ENCODE results near the gene BMX.

The BMX gene

DNA sequence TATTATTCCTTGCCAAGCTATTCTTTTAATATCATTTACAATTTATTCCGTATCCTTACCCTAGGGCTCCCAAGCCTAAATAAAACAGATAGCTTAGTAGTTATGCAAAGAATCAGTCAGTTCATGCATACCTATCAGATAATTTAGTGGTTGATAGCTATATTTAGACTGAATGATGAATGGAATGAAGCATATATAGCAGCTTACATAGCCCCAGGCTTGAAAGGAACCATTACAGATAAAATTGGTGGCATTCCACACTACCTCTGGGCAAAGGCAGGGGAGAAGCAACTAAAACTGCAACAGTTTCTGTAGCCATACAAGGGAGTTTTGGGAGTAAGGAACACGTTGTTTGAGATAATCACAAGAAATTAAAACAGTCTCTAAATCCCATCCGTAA lies 97.4 kb downstream of the BMX start:
- DNase-seq: no peak
- H3K27me3 ChIP-seq (ENCODE audit: insufficient read depth, low read depth, severe bottlenecking): peaks cover 59% of the 10 kb centered on the region
- TF ChIP-seq, protein P1, sequence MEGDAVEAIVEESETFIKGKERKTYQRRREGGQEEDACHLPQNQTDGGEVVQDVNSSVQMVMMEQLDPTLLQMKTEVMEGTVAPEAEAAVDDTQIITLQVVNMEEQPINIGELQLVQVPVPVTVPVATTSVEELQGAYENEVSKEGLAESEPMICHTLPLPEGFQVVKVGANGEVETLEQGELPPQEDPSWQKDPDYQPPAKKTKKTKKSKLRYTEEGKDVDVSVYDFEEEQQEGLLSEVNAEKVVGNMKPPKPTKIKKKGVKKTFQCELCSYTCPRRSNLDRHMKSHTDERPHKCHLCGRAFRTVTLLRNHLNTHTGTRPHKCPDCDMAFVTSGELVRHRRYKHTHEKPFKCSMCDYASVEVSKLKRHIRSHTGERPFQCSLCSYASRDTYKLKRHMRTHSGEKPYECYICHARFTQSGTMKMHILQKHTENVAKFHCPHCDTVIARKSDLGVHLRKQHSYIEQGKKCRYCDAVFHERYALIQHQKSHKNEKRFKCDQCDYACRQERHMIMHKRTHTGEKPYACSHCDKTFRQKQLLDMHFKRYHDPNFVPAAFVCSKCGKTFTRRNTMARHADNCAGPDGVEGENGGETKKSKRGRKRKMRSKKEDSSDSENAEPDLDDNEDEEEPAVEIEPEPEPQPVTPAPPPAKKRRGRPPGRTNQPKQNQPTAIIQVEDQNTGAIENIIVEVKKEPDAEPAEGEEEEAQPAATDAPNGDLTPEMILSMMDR (IDR thresholded peaks at IDR 0.05; ENCODE audit: low read depth, low read length): no peak
- H3K9me3 ChIP-seq (ENCODE audit: severe bottlenecking): no peaks in the 10 kb centered on the region
- H3K4me3 ChIP-seq (ENCODE audit: low read depth, low read length): no peak overlapping the region
- no peaks in the 10 kb centered on the region for H3K36me3 ChIP-seq
- H3K27ac ChIP-seq: no peak overlapping the region

DNA sequence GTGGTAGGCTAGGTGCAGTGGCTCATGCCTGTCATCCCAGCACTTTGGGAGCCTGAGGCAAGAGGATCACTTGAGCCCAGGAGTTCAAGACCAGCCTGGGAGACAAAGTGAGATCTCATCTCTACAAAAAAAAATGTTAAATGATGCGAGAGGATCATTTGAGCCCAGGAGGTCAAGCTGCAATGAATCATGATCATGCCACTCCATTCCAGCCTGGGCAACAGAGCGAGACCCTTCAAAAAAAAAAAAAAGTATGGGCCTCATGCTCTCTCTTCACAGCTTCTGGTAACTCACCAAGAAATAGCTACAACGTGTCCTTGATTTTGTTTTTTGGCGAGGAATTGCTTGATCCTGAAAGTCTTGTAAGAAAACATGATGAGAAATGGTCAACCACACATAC lies 98.9 kb downstream of the BMX start:
- TF ChIP-seq, protein P1 (IDR thresholded peaks at IDR 0.05; ENCODE audit: low read depth, low read length): no peak
- Histone ChIP-seq H3K27me3 (ENCODE audit: insufficient read depth, low read depth, severe bottlenecking) (peaks cover 57% of the 10 kb centered on the region), H3K27ac (no peak overlapping the region), H3K9me3 (ENCODE audit: severe bottlenecking) (no peaks in the 10 kb centered on the region), H3K36me3 (no peaks in the 10 kb centered on the region), H3K4me3 (ENCODE audit: low read depth, low read length) (no peak overlapping the region)
- no peak for DNase-seq

DNA sequence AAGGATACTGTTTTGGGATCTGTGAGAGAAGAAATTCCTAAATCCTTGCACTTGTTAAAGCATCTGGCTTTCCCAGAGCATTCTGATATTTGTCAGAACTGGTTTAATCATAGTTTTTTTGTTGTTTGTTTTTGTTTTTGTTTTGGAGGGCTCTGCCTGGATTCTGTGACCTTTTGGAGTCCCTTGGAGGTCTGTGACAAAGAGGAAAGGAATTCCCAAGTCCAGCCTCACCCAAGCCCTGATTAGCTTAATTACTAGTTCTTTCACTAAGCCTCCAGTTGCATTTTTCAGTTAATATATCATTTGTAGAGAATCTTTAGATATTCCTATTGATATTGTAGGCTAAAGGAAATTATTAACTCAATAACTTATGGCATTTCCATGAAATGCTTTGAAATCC lies 99.4 kb downstream of the BMX start:
- TF ChIP-seq, protein P1 (IDR thresholded peaks at IDR 0.05; ENCODE audit: low read depth, low read length): no peak
- no peak overlapping the region for H3K27ac ChIP-seq
- peaks cover 57% of the 10 kb centered on the region for H3K27me3 ChIP-seq (ENCODE audit: insufficient read depth, low read depth, severe bottlenecking)
- H3K36me3 ChIP-seq: no peaks in the 10 kb centered on the region
- no peak for DNase-seq
- no peak overlapping the region for H3K4me3 ChIP-seq (ENCODE audit: low read depth, low read length)
- no peaks in the 10 kb centered on the region for H3K9me3 ChIP-seq (ENCODE audit: severe bottlenecking)

DNA sequence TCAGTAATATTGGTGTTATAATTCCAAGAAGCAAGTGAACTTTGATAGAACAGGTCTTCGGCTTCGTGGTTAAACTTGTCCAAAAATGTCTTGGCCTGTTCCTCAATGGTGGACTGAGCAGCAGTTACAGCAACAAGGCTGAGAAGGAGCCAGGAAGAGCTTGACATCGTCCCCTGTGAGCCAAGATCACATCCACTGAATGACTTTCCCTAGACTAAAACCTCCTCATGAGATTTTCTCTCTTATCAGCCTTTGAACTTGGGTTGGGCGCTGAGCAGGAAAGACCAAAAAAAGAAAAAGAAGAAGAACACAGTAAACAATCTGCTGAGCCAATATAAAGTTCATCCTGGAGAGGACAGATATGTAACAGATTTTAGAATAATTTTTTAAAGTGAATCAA lies 100.1 kb downstream of the BMX start, which contains the start of gene ACE2:
Gene ACE2 (minus strand): TSS at position 216 of the 400 bp plus-strand sequence. CDS start 49 bp downstream, at position 167.
- peaks cover 57% of the 10 kb centered on the region for H3K27me3 ChIP-seq (ENCODE audit: insufficient read depth, low read depth, severe bottlenecking)
- H3K36me3 ChIP-seq: no peaks in the 10 kb centered on the region
- H3K27ac ChIP-seq: no peak within 1 kb of the TSS
- TF ChIP-seq, protein P1 (IDR thresholded peaks at IDR 0.05; ENCODE audit: low read depth, low read length): no peak
- no peaks in the 10 kb centered on the region for H3K9me3 ChIP-seq (ENCODE audit: severe bottlenecking)
- no peak within 1 kb of the TSS for H3K4me3 ChIP-seq (ENCODE audit: low read depth, low read length)
- DNase-seq: no peak

DNA sequence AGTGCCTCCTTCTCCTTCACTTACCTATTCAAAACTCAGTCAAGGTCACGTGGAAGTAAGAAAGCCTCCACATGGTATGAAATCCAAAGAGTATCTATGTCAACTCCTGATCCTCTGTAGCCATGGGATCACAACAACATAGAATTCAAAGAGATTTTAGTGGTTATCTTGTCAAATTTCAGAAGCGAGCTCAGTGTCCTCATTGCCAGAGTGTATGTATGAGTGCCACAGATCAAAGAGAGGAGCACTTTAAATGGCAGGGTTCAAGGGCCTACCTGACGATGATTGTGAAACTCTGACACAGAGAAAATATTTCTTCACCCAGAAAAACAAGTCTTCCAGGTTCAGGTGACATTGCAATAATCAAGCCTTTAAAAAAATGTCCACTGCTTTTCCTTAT lies 101.3 kb downstream of the BMX start:
- H3K4me3 ChIP-seq (ENCODE audit: low read depth, low read length): no peak overlapping the region
- no peaks in the 10 kb centered on the region for H3K9me3 ChIP-seq (ENCODE audit: severe bottlenecking)
- peaks cover 46% of the 10 kb centered on the region for H3K27me3 ChIP-seq (ENCODE audit: insufficient read depth, low read depth, severe bottlenecking)
- TF ChIP-seq, protein P1 (IDR thresholded peaks at IDR 0.05; ENCODE audit: low read depth, low read length): no peak
- no peak overlapping the region for H3K27ac ChIP-seq
- no peak for DNase-seq
- no peaks in the 10 kb centered on the region for H3K36me3 ChIP-seq

DNA sequence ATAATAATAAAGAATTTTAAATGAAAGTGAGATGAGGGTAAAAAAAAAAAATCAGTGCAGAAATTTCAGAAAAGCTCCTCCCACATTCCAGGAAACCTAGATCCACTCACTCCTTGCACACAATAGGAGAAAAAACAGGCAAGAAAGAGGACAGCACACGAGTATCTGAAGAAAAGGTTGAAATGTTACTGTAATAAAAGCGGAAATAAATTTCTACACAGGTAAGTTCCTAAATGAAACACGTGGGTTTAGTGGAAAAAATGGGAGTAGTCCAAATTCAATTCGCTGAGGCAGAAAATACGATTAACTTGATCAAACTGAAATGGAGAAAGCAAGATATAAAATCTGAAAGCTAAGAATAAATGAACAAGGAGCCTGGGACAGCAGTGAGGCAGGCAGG lies 102.2 kb downstream of the BMX start:
- no peak for DNase-seq
- Histone ChIP-seq H3K27ac (no peak overlapping the region), H3K27me3 (ENCODE audit: insufficient read depth, low read depth, severe bottlenecking) (peaks cover 44% of the 10 kb centered on the region), H3K9me3 (ENCODE audit: severe bottlenecking) (no peaks in the 10 kb centered on the region), H3K4me3 (ENCODE audit: low read depth, low read length) (no peak overlapping the region), H3K36me3 (no peaks in the 10 kb centered on the region)
- TF ChIP-seq, protein P1 (IDR thresholded peaks at IDR 0.05; ENCODE audit: low read depth, low read length): no peak

All from WERI-Rb-1 (cell line).